ENCODE measurements around the gene ZNF823. TPM values are rescaled to one million over a fixed set of nuclear protein-coding genes. Genes with fewer than 3 reads are reported as not detected.

The ZNF823 gene
- total and polyA plus RNA-seq, 2 of the 4 experiments (the other 2 are of a cell fraction): 2.2 to 9.3 TPM

- Histone ChIP-seq H3K79me1 (ENCODE audit: low read depth in 1 of 2, low read length in 2 of 2) (peaks cover 0 to 19% of the 10 kb centered on the region in 2 experiments; a peak in 1 of 4 replicates), H3K9me3 (ENCODE audit: control insufficient read depth, insufficient read depth, low read length) (peaks cover 50% of the 10 kb centered on the region), H3K14ac (replicated peaks; ENCODE audit: low read depth, low read length) (no peak overlapping the region), H3K23ac (ENCODE audit: low read depth, low read length) (no peak overlapping the region), H3K36me3 (ENCODE audit: control insufficient read depth, insufficient read depth, low read length) (peaks cover 35% of the 10 kb centered on the region), H2AK9ac (replicated peaks; ENCODE audit: low read depth, low read length, poor library complexity) (no peak overlapping the region), H3K9me1 (ENCODE audit: insufficient read depth, low read length) (no peaks in the 10 kb centered on the region), H2BK15ac (ENCODE audit: low read depth, low read length) (no peak overlapping the region), H2AK5ac (ENCODE audit: low read depth, low read length) (no peak overlapping the region), H2AFZ (replicated peaks; ENCODE audit: low read length, poor library complexity) (no peak overlapping the region), H3K56ac (ENCODE audit: extremely low read depth, insufficient read depth, low read length) (no peak overlapping the region), H3K18ac (ENCODE audit: low read depth, low read length) (no peak overlapping the region), H2BK120ac (ENCODE audit: low read depth, low read length) (no peak overlapping the region), H4K91ac (ENCODE audit: insufficient read depth, low read depth, low read length) (no peak overlapping the region), H4K8ac (ENCODE audit: low read depth in 2 of 2, low read length in 2 of 2) (no peak overlapping the region), H4K20me1 (ENCODE audit: insufficient read depth, low read length) (no peaks in the 10 kb centered on the region), H3K4ac (ENCODE audit: low read depth, low read length) (no peak overlapping the region), H3K4me3 (ENCODE audit: insufficient read depth, low read depth, low read length) (no peak overlapping the region), H3K9ac (ENCODE audit: low read depth, low read length) (no peak overlapping the region), H3K4me1 (ENCODE audit: control insufficient read depth, insufficient read depth, low read length) (no peaks in the 10 kb centered on the region), H3K4me2 (ENCODE audit: low read depth, low read length) (no peak overlapping the region), H2BK5ac (ENCODE audit: low read depth, low read length, poor library complexity, severe bottlenecking) (no peak overlapping the region), H3K27ac (ENCODE audit: insufficient read depth, low read length) (no peak overlapping the region), H3K27me3 (ENCODE audit: control insufficient read depth, insufficient read depth, low read length) (no peaks in the 10 kb centered on the region), H2BK20ac (ENCODE audit: low read depth, low read length) (no peak overlapping the region), H4K5ac (ENCODE audit: low read depth, low read length) (no peak overlapping the region)
- POLR2A ChIA-PET (ENCODE audit: unreplicated experiment): no interaction called here
- ATAC-seq (ENCODE audit: low read depth): no peak
- intact Hi-C loops (cut with micrococcal nuclease): no loop called here
- dilution Hi-C loops (cut with HindIII; ENCODE audit: low sequenced_read_pairs, unreplicated experiment): no loop called here
- no peak for TF ChIP-seq POLR2A (IDR thresholded peaks at IDR 0.05; ENCODE audit: low read depth, low read length)
- TF ChIP-seq, protein P1, sequence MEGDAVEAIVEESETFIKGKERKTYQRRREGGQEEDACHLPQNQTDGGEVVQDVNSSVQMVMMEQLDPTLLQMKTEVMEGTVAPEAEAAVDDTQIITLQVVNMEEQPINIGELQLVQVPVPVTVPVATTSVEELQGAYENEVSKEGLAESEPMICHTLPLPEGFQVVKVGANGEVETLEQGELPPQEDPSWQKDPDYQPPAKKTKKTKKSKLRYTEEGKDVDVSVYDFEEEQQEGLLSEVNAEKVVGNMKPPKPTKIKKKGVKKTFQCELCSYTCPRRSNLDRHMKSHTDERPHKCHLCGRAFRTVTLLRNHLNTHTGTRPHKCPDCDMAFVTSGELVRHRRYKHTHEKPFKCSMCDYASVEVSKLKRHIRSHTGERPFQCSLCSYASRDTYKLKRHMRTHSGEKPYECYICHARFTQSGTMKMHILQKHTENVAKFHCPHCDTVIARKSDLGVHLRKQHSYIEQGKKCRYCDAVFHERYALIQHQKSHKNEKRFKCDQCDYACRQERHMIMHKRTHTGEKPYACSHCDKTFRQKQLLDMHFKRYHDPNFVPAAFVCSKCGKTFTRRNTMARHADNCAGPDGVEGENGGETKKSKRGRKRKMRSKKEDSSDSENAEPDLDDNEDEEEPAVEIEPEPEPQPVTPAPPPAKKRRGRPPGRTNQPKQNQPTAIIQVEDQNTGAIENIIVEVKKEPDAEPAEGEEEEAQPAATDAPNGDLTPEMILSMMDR (conservative IDR thresholded peaks at IDR 0.05; ENCODE audit: low read depth, low read length): no peak
- TF ChIP-seq BHLHE40 (IDR thresholded peaks at IDR 0.05; ENCODE audit: low read depth, low read length): no peak
- TF ChIP-seq RAD21 (IDR thresholded peaks at IDR 0.05; ENCODE audit: low read length): no peak
- TF ChIP-seq CHD1 (IDR thresholded peaks at IDR 0.05; ENCODE audit: low read depth, low read length): no peak
- no peak for TF ChIP-seq ELK1 (IDR thresholded peaks at IDR 0.05; ENCODE audit: borderline replicate concordance, low read depth, low read length)
- TF ChIP-seq USF2 (IDR thresholded peaks at IDR 0.05; ENCODE audit: low read depth, low read length): no peak
- no peak for TF ChIP-seq NFE2L2 (IDR thresholded peaks at IDR 0.05; ENCODE audit: low read depth, low read length)
- TF ChIP-seq MAZ (IDR thresholded peaks at IDR 0.05; ENCODE audit: borderline replicate concordance, low read depth, low read length): no peak
- TF ChIP-seq FOS (IDR thresholded peaks at IDR 0.05; ENCODE audit: low read depth, low read length): no peak
- TF ChIP-seq CEBPB (IDR thresholded peaks at IDR 0.05; ENCODE audit: low read depth, low read length): no peak
- TF ChIP-seq RCOR1 (IDR thresholded peaks at IDR 0.05; ENCODE audit: insufficient replicate concordance, low read length): no peak
- no peak for TF ChIP-seq RFX5 (IDR thresholded peaks at IDR 0.05; ENCODE audit: low read depth, low read length)
- no peak for TF ChIP-seq MXI1 (IDR thresholded peaks at IDR 0.05; ENCODE audit: borderline replicate concordance, low read depth, low read length)
- TF ChIP-seq MAFK (IDR thresholded peaks at IDR 0.05; ENCODE audit: low read depth, low read length): no peak
- DNase-seq: no peak
- in situ Hi-C loops (cut with MboI; ENCODE audit: low sequenced_read_pairs): no loop called here
- WGBS, 2 experiments (ENCODE audit: extremely low coverage in 2 of 2, insufficient read length in 1 of 2): no CpG with 5 or more reads among the region's 5 CpGs
- CTCF ChIA-PET: no interaction called here
- BruUV-seq (replicated peaks): no TSS peak
These were observed 17.1 kb downstream of the ZNF823 start for GRCh38 chr19:11721681-11722080.
